Vagina (tissue), 2 donors: ENCODE data around the gene MLN. TPM values are rescaled to one million over a fixed set of nuclear protein-coding genes. Genes with fewer than 3 reads are reported as not detected.

ENCODE experiments used
- DNase-seq, 2 donors: peaks; one replicate each; pipeline ENCODE4 v3.0.0-alpha.2; 2017; ENCODE audit errors: extremely low spot score in 2 of 2
- H3K27ac ChIP-seq: fragments of 200-600 bp; sonication (generic); one replicate; pipeline ENCODE4 v1.5.1; 2019
- H3K27me3 ChIP-seq: fragments of 200-600 bp; sonication (generic); one replicate; pipeline ENCODE4 v1.5.1; 2019
- H3K36me3 ChIP-seq, 2 donors: fragments of 200-600 bp; sonication (generic); one replicate each; pipeline ENCODE4 v1.5.1; 2017 to 2019
- H3K4me1 ChIP-seq: fragments of 200-600 bp; sonication (generic); one replicate; pipeline ENCODE4 v1.5.1; 2019
- H3K4me3 ChIP-seq, 2 donors: fragments of 200-600 bp; sonication (generic); 1 replicate in 1 of 2; 2 replicates in 1 of 2; pipeline ENCODE4 v1.5.1; 2016 to 2019
- H3K9me3 ChIP-seq: fragments of 200-600 bp; sonication (generic); one replicate; pipeline ENCODE4 v1.5.1; 2019
- CTCF ChIP-seq, 3 experiments: fragments of 450-650 bp in 2 of 3; fragments of 200-600 bp in 1 of 3; sonication (generic) in 1 of 3; IDR thresholded peaks; one replicate each; pipeline ENCODE4 v1.5.1; 2017 to 2019; ENCODE audit warnings: antibody characterized with exemption in 3 of 3, mild to moderate bottlenecking in 2 of 3, moderate library complexity in 2 of 3
- POLR2A ChIP-seq, 2 donors: fragments of 450-650 bp; IDR thresholded peaks; one replicate each; pipeline ENCODE4 v1.6.1; 2017; ENCODE audit warnings: antibody characterized with exemption in 2 of 2, mild to moderate bottlenecking in 2 of 2, moderate library complexity in 2 of 2
- POLR2AphosphoS5 ChIP-seq, 2 donors: sonication (generic); formaldehyde crosslinking; IDR thresholded peaks; one replicate each; pipeline ENCODE4 v1.9.0; 2017; ENCODE audit warnings: antibody characterized with exemption in 2 of 2, mild to moderate bottlenecking in 2 of 2, low read depth in 1 of 2; ENCODE audit not compliant: insufficient read depth in 1 of 2
- intact Hi-C: fragments of 100-400 bp; cut with DNase I; formaldehyde crosslinking; loops from one replicate; pipeline ENCODE4 v1.15.1; 2023
- total RNA-seq: library from RNA; depleted of rRNA; stranded (reverse); fragments of >200 nt; gene quantifications from one replicate; pipeline ENCODE4 v1.2.3, GENCODE V29; 2016

The MLN gene
- total RNA-seq, 1 donor from 2014 or later = not detected

- Histone ChIP-seq H3K27me3 (no peaks in the 10 kb centered on the region), H3K4me3 (no peak overlapping the region), H3K9me3 (no peaks in the 10 kb centered on the region), H3K27ac (peak overlapping the region; percentile 4), H3K4me1 (peaks cover 30% of the 10 kb centered on the region), H3K36me3 (no peaks in the 10 kb centered on the region)
- intact Hi-C loops = no loop called here
- TF ChIP-seq POLR2A (IDR thresholded peaks at IDR 0.05) (no peak), CTCF (IDR thresholded peaks at IDR 0.05) (no peak), POLR2AphosphoS5 (IDR thresholded peaks at IDR 0.05; ENCODE audit: insufficient read depth in 1 of 2, low read depth in 1 of 2) (no peak)
- no peak for DNase-seq
These were observed 36.5 kb upstream of the MLN start for GRCh38 chr6:33840048-33840926.

GRCh38 chr6:33839399-33840047 lies 35.7 kb upstream of the MLN start:
- TF ChIP-seq POLR2A (IDR thresholded peaks at IDR 0.05) = no peak
- TF ChIP-seq POLR2AphosphoS5 (IDR thresholded peaks at IDR 0.05; ENCODE audit: insufficient read depth in 1 of 2, low read depth in 1 of 2) = no peak
- TF ChIP-seq CTCF (IDR thresholded peaks at IDR 0.05) = no peak
- no peaks in the 10 kb centered on the region for H3K27me3 ChIP-seq
- H3K27ac ChIP-seq = no peak overlapping the region
- no peak for DNase-seq
- H3K4me3 ChIP-seq = no peak overlapping the region
- intact Hi-C loops = no loop called here
- H3K36me3 ChIP-seq = no peaks in the 10 kb centered on the region
- peaks cover 30% of the 10 kb centered on the region for H3K4me1 ChIP-seq
- H3K9me3 ChIP-seq = no peaks in the 10 kb centered on the region

- Histone ChIP-seq H3K27ac (no peak overlapping the region), H3K27me3 (no peaks in the 10 kb centered on the region), H3K36me3 (no peaks in the 10 kb centered on the region), H3K4me1 (peaks cover 30% of the 10 kb centered on the region), H3K9me3 (no peaks in the 10 kb centered on the region), H3K4me3 (no peak overlapping the region)
- TF ChIP-seq POLR2A (IDR thresholded peaks at IDR 0.05) = no peak
- no peak for TF ChIP-seq CTCF (IDR thresholded peaks at IDR 0.05)
- TF ChIP-seq POLR2AphosphoS5 (IDR thresholded peaks at IDR 0.05; ENCODE audit: insufficient read depth in 1 of 2, low read depth in 1 of 2) = no peak
- DNase-seq = no peak
- intact Hi-C loops = no loop called here
These were observed 35.2 kb upstream of the MLN start for GRCh38 chr6:33838983-33839382.

DNA sequence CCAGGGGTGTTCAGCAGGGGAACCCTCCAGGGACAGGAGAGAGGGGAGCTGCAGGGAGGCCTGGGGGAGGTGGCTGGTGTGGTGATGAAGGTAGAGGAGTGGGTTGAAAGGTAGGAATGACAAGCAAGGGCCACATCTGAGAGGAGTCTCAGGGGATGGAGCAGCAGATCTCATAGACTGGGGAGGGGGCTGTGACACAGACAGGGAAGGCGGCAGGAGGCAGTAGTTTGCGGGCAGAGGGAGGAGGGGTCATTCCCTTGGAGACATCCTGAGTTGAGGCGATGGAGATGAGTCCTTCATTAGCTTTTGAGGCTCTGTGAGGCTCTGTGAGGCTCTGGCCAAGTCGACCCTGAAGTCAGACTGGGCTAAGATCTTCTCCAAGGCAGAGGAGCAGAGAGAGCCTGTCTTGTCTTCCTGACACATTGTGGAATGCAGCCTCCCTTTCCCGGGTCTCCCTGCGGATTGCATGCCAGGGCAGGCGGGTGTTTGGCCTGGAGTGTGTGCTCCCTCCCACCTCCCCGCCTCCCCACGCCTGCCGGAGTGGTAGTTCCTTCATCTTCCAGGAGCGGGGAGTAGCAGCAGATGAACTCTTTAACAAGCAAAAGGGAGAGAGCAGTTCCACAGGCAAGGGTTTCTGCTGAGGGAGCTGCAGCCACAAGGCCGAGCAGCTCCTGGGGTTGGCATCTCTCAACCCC lies 34.3 kb upstream of the MLN start:
- no peak for DNase-seq
- intact Hi-C loops = no loop called here

DNA sequence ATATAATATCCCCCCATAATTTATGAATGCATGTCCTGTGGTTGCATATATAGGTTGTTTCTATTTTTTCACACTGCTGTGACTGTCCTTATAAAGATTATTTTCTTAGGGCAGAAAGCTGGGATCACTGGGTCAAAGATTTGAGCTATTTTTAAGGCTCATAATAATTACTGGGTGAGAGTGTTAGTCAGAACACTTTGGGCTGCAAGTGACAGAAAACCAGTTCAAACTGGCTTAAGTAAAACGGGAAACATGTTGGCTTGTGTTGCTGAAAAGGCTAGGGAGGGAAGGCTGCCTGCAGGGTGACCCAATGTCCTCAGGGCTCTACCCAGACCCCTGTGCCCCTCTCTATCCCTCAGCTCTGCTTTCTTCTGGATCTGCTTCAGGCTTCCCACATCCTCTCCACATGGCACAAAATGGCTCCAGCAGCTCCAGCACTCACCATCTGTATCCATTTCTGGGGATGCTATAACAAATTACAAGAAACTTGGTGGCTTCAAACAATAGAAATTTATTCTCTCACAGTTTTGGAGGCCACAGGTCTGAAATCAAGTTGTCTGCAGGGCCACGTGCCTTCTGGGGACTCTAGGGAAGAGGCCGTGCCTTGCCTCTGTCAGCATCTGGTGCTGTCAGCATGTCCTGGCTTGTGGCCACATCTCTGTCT lies 33.1 kb upstream of the MLN start:
- DNase-seq = no peak
- Histone ChIP-seq H3K4me3 (no peak overlapping the region), H3K36me3 (no peaks in the 10 kb centered on the region), H3K9me3 (no peaks in the 10 kb centered on the region), H3K27ac (no peak overlapping the region), H3K4me1 (peaks cover 30% of the 10 kb centered on the region), H3K27me3 (no peaks in the 10 kb centered on the region)
- intact Hi-C loops = no loop called here
- TF ChIP-seq POLR2AphosphoS5 (IDR thresholded peaks at IDR 0.05; ENCODE audit: insufficient read depth in 1 of 2, low read depth in 1 of 2) = no peak
- TF ChIP-seq POLR2A (IDR thresholded peaks at IDR 0.05) = no peak
- no peak for TF ChIP-seq CTCF (IDR thresholded peaks at IDR 0.05)

More for the DNA sequence above, 34.3 kb upstream of the MLN start:
- TF ChIP-seq POLR2A (IDR thresholded peaks at IDR 0.05) = no peak
- TF ChIP-seq POLR2AphosphoS5 (IDR thresholded peaks at IDR 0.05; ENCODE audit: insufficient read depth in 1 of 2, low read depth in 1 of 2) = peak in 1 of 2 donors; percentile 20
- H3K36me3 ChIP-seq = no peaks in the 10 kb centered on the region
- H3K27ac ChIP-seq = no peak overlapping the region
- H3K4me1 ChIP-seq = peaks cover 30% of the 10 kb centered on the region
- H3K9me3 ChIP-seq = no peaks in the 10 kb centered on the region
- no peak overlapping the region for H3K4me3 ChIP-seq
- H3K27me3 ChIP-seq = no peaks in the 10 kb centered on the region
